ENCODE results near the gene SKAP2. TPM values are rescaled to one million over a fixed set of nuclear protein-coding genes. Genes with fewer than 3 reads are reported as not detected.

The SKAP2 gene
- total and polyA plus RNA-seq, 2 of the 13 experiments (the other 11 are each of a cell fraction or from before 2014, with no cell fraction given), result 3.6 to 12.9 TPM

- no peak for TF ChIP-seq RORA (CRISPR knock-in tag; IDR thresholded peaks at IDR 0.05)
These were observed 139.6 kb downstream of the SKAP2 start (continued) for GRCh38 chr7:26724795-26725194.

DNA sequence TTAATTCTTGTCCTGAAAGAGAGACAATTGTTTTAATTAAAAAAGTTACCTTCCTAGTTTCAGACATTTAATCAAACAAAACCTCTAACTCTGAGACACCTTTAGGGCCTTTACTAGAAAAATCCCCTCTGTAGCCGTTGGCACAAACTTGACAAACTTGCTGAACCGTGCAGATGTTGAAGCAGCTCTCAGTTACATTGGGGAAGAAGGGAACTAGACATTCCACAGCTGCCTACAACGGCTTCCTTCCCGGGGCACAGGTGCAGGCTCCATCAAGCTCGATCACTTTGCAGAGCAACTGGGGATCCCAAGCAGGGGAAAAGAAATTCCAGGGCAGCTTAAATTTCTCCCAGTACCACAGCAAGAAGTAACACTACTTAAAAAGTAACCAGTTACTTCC, 141.3 kb downstream of the SKAP2 start:
- CTCF ChIA-PET (ENCODE audit: low intra/inter-chr PET ratio, low total read pairs), result no interaction called here
- FAIRE-seq (no peak), DNase-seq (ENCODE audit: low spot score) (no peak), ATAC-seq (no peak)
- no peaks in the 10 kb centered on the region for H3K27me3 ChIP-seq (ENCODE audit: control insufficient read depth in 1 of 2, insufficient read depth in 2 of 2, low read length in 2 of 2)
- no TSS peak for BruUV-seq (replicated peaks)
- POLR2A ChIA-PET, result no interaction called here
- H3K4me3 ChIP-seq (replicated peaks in 1 of 3; ENCODE audit: insufficient read depth in 1 of 3, low read depth in 2 of 3, low read length in 3 of 3), result no peak overlapping the region
- H4K20me1 ChIP-seq (ENCODE audit: insufficient read depth, low read length), result no peaks in the 10 kb centered on the region
- H3K27ac ChIP-seq (ENCODE audit: extremely low read length, insufficient read depth, low read length), result no peak overlapping the region
- no peaks in the 10 kb centered on the region for H3K4me1 ChIP-seq (ENCODE audit: insufficient read depth, low read length)
- H3K9me3 ChIP-seq (ENCODE audit: low read length), result no peaks in the 10 kb centered on the region
- H3K79me2 ChIP-seq (ENCODE audit: insufficient read depth, low read length), result no peaks in the 10 kb centered on the region
- TF ChIP-seq ARID5B (CRISPR knock-in tag; IDR thresholded peaks at IDR 0.05), result no peak
- no peak for TF ChIP-seq ZNF644 (CRISPR knock-in tag; IDR thresholded peaks at IDR 0.05; ENCODE audit: low read depth)
- no peak for TF ChIP-seq ATF1 (CRISPR knock-in tag; IDR thresholded peaks at IDR 0.05)
- TF ChIP-seq KLF9 (CRISPR knock-in tag; IDR thresholded peaks at IDR 0.05; ENCODE audit: low read depth), result no peak
- no peak for TF ChIP-seq ZNF253 (CRISPR knock-in tag; IDR thresholded peaks at IDR 0.05; ENCODE audit: borderline replicate concordance)
- TF ChIP-seq IKZF4 (CRISPR knock-in tag; IDR thresholded peaks at IDR 0.05; ENCODE audit: borderline replicate concordance, low read depth, not compliant biosample characterization), result no peak
- H3K36me3 ChIP-seq (replicated peaks in 1 of 2; ENCODE audit: control insufficient read depth in 1 of 2, insufficient read depth in 2 of 2, low read length in 2 of 2), result no peaks in the 10 kb centered on the region
- intact Hi-C loops (cut with micrococcal nuclease; ENCODE audit: unreplicated experiment) (no loop called here), in situ Hi-C loops (cut with HindIII; ENCODE audit: extremely low pct_ligation_motif_present, low pct_unique_long_range_greater_than_20kb) (no loop called here)
- no peak overlapping the region for H2AFZ ChIP-seq (ENCODE audit: low read length)
- 100% methylated on average over 5 of the region's 5 CpGs for WGBS (ENCODE audit: low lambda C conversion rate)
- no peak overlapping the region for H3K9ac ChIP-seq (ENCODE audit: insufficient read depth, low read depth, low read length)
- H3K4me2 ChIP-seq (ENCODE audit: low read depth, low read length), result no peak overlapping the region
